ENCODE data around the gene CD180.

GRCh38 chr5:67223211-67223610, 26.6 kb upstream of the CD180 start:
- TF ChIP-seq EZH2 (IDR thresholded peaks at IDR 0.05; ENCODE audit: insufficient read depth, poor library complexity, severe bottlenecking) (no peak), EZH2phosphoT487 (IDR thresholded peaks at IDR 0.05; ENCODE audit: insufficient read depth, low read depth) (no peak)
